T-helper 2 cell (primary cell): Measurements from ENCODE around the gene TMCO4.
A peak's percentile ranks its signal among the peaks of the same experiment; 100 is the strongest.

Source experiments
- DNase-seq, 5 experiments: peaks; one replicate each; pipeline versions ENCODE4 v3.0.0 to v3.0.0-alpha.2; 2012 to 2022

Gene TMCO4

GRCh38 chr1:19775317-19775716, 24.4 kb downstream of the TMCO4 start:
- DNase-seq: no peak

GRCh38 chr1:19774180-19774785, 25.4 kb downstream of the TMCO4 start:
- no peak for DNase-seq

- no peak for DNase-seq
Measured at GRCh38 chr1:19773485-19773884, 26.2 kb downstream of the TMCO4 start.

- no peak for DNase-seq
Measured at GRCh38 chr1:19772053-19772452, 27.7 kb downstream of the TMCO4 start.

- no peak for DNase-seq
Measured at GRCh38 chr1:19771350-19771749, 28.4 kb downstream of the TMCO4 start.

- DNase-seq: no peak
Measured at GRCh38 chr1:19770436-19771190, 29.1 kb downstream of the TMCO4 start.

- no peak for DNase-seq
Measured at GRCh38 chr1:19769211-19769932, 30.3 kb downstream of the TMCO4 start.

GRCh38 chr1:19768353-19769210, 31.1 kb downstream of the TMCO4 start:
- DNase-seq: no peak

- peak in 1 of 5 experiments; percentile 7 for DNase-seq
Measured at GRCh38 chr1:19765623-19766022, 34.1 kb downstream of the TMCO4 start.

- DNase-seq: no peak
Measured at GRCh38 chr1:19764848-19765247, 34.9 kb downstream of the TMCO4 start.

- peak in 3 of 5 experiments; percentile 8 to 20 (median 11) for DNase-seq
Measured at GRCh38 chr1:19762175-19762779, 37.4 kb downstream of the TMCO4 start.

GRCh38 chr1:19759740-19760089, 40.0 kb downstream of the TMCO4 start:
- DNase-seq: no peak

GRCh38 chr1:19758227-19758830, 41.4 kb downstream of the TMCO4 start:
- DNase-seq: no peak

GRCh38 chr1:19757641-19758040, 42.1 kb downstream of the TMCO4 start:
- no peak for DNase-seq

- no peak for DNase-seq
Measured at GRCh38 chr1:19756480-19756879, 43.2 kb downstream of the TMCO4 start.

- DNase-seq: no peak
Measured at GRCh38 chr1:19754482-19754881, 45.2 kb downstream of the TMCO4 start.

GRCh38 chr1:19752083-19752696, 47.5 kb downstream of the TMCO4 start:
- DNase-seq: no peak

- DNase-seq: no peak
Measured at GRCh38 chr1:19750882-19751276, 48.8 kb downstream of the TMCO4 start.

GRCh38 chr1:19750101-19750881, 49.4 kb downstream of the TMCO4 start:
- no peak for DNase-seq

- DNase-seq: no peak
Measured at GRCh38 chr1:19749685-19750084, 50.0 kb downstream of the TMCO4 start.

- DNase-seq: no peak
Measured at GRCh38 chr1:19747761-19748160, 52.0 kb downstream of the TMCO4 start.
